ENCODE results near the gene MYL12A.

Gene MYL12A

DNA sequence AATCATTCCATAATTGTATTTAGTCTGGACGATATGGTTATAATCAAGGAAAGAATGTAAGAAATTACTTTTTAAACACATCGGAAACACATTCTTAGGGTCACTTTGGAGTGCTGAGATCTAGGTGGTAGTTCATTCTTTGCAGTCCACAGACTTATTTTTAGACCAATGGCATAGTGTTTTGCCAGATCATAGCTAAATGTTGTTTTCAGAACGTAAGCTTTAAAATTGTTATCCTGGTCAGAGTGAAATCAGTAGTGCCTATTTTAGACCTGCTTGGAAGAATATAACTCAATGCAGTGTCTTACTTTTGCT, 4.3 kb downstream of the MYL12A start:
- Histone ChIP-seq H3K4me1 (ENCODE audit: insufficient read depth, low read length) (peaks cover 27% of the 10 kb centered on the region), H3K27me3 (ENCODE audit: insufficient read depth, low read length, poor library complexity) (no peaks in the 10 kb centered on the region), H3K9me3 (ENCODE audit: insufficient read depth, low read length, severe bottlenecking) (no peaks in the 10 kb centered on the region), H3K36me3 (ENCODE audit: insufficient read depth, low read length) (peaks cover 70% of the 10 kb centered on the region), H2AFZ (ENCODE audit: low read depth, low read length) (no peak overlapping the region), H3K9ac (ENCODE audit: low read depth, low read length) (no peak overlapping the region), H3K4me3 (ENCODE audit: low read depth in 1 of 2, low read length in 2 of 2) (no peak overlapping the region), H3K27ac (ENCODE audit: low read length) (no peak overlapping the region), H3K79me2 (ENCODE audit: insufficient read depth, low read length) (peaks cover 62% of the 10 kb centered on the region), H4K20me1 (ENCODE audit: insufficient read depth, low read length) (peaks cover 19% of the 10 kb centered on the region; the same call in 1 of the 2 replicates), H3K4me2 (ENCODE audit: insufficient read depth, low read length) (peak overlapping the region; percentile 31; the same call in 1 of the 2 replicates)
- no peak for TF ChIP-seq CTCF (IDR thresholded peaks at IDR 0.05; ENCODE audit: borderline replicate concordance, extremely low read depth, low read length, poor library complexity, severe bottlenecking)
- no peak for TF ChIP-seq EZH2 (IDR thresholded peaks at IDR 0.05; ENCODE audit: borderline replicate concordance, low read depth, low read length, severe bottlenecking)
- ATAC-seq (ENCODE audit: insufficient read depth, low read depth) (no peak), DNase-seq (no peak)

DNA sequence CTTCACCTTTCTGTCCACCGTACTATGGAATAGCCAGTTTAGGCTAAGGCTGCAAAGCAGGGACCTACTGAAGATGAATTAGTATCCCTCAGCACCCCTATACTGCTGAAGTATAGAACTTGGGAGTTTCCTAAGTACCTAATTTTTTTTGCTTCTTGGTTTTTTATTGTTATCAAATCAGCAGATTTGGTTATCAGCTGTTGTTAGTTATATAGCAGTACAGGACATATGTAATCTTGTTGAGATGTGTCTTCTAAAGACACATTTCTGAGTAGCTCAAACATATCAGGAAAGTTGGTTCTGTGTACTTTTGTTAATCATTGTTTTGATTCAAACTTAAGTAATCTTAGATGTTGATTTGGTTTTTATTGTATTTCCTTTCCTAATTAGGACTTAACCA, 5.2 kb downstream of the MYL12A start:
- H4K20me1 ChIP-seq (ENCODE audit: insufficient read depth, low read length) = peaks cover 19% of the 10 kb centered on the region; the same call in 1 of the 2 replicates
- H3K4me2 ChIP-seq (ENCODE audit: insufficient read depth, low read length) = no peak overlapping the region
- H3K27ac ChIP-seq (ENCODE audit: low read length) = no peak overlapping the region
- H3K4me3 ChIP-seq (ENCODE audit: low read depth in 1 of 2, low read length in 2 of 2) = no peak overlapping the region
- peaks cover 27% of the 10 kb centered on the region for H3K4me1 ChIP-seq (ENCODE audit: insufficient read depth, low read length)
- ATAC-seq (ENCODE audit: insufficient read depth, low read depth) = no peak
- peaks cover 58% of the 10 kb centered on the region for H3K79me2 ChIP-seq (ENCODE audit: insufficient read depth, low read length)
- no peak for DNase-seq
- H2AFZ ChIP-seq (ENCODE audit: low read depth, low read length) = no peak overlapping the region
- no peaks in the 10 kb centered on the region for H3K27me3 ChIP-seq (ENCODE audit: insufficient read depth, low read length, poor library complexity)
- no peak overlapping the region for H3K9ac ChIP-seq (ENCODE audit: low read depth, low read length)
- H3K9me3 ChIP-seq (ENCODE audit: insufficient read depth, low read length, severe bottlenecking) = no peaks in the 10 kb centered on the region
- peaks cover 79% of the 10 kb centered on the region for H3K36me3 ChIP-seq (ENCODE audit: insufficient read depth, low read length)
- TF ChIP-seq CTCF (IDR thresholded peaks at IDR 0.05; ENCODE audit: borderline replicate concordance, extremely low read depth, low read length, poor library complexity, severe bottlenecking) = no peak
- no peak for TF ChIP-seq EZH2 (IDR thresholded peaks at IDR 0.05; ENCODE audit: borderline replicate concordance, low read depth, low read length, severe bottlenecking)

DNA sequence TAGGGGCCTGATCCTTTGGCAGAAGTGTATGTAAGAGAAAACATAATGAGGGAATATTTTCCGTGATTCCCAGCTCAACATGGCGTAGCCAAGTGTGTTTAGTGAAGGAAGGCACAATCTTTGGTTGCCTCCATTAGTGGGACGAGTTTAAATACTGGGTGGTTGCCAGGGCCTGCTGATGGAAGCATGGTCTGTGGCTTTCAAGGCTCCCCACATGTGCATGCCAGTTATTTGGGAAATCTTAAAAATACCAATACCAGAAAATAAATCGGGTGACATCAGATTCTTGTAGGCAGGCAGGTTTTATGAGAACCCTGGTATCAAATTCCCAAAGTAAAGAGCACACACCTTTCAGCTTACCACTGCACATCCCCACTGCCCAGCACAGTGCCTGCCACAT, 7.1 kb downstream of the MYL12A start:
- peaks cover 82% of the 10 kb centered on the region for H3K36me3 ChIP-seq (ENCODE audit: insufficient read depth, low read length)
- DNase-seq (no peak), ATAC-seq (ENCODE audit: insufficient read depth, low read depth) (no peak)
- TF ChIP-seq EZH2 (IDR thresholded peaks at IDR 0.05; ENCODE audit: borderline replicate concordance, low read depth, low read length, severe bottlenecking) (no peak), CTCF (IDR thresholded peaks at IDR 0.05; ENCODE audit: borderline replicate concordance, extremely low read depth, low read length, poor library complexity, severe bottlenecking) (no peak)
- no peak overlapping the region for H3K4me2 ChIP-seq (ENCODE audit: insufficient read depth, low read length)
- H3K4me3 ChIP-seq (ENCODE audit: low read depth in 1 of 2, low read length in 2 of 2) = no peak overlapping the region
- no peaks in the 10 kb centered on the region for H3K9me3 ChIP-seq (ENCODE audit: insufficient read depth, low read length, severe bottlenecking)
- H3K4me1 ChIP-seq (ENCODE audit: insufficient read depth, low read length) = peaks cover 23% of the 10 kb centered on the region
- H3K27ac ChIP-seq (ENCODE audit: low read length) = no peak overlapping the region
- no peaks in the 10 kb centered on the region for H3K27me3 ChIP-seq (ENCODE audit: insufficient read depth, low read length, poor library complexity)
- no peak overlapping the region for H2AFZ ChIP-seq (ENCODE audit: low read depth, low read length)
- no peak overlapping the region for H3K9ac ChIP-seq (ENCODE audit: low read depth, low read length)
- peaks cover 12% of the 10 kb centered on the region; the same call in 1 of the 2 replicates for H4K20me1 ChIP-seq (ENCODE audit: insufficient read depth, low read length)
- H3K79me2 ChIP-seq (ENCODE audit: insufficient read depth, low read length) = peaks cover 39% of the 10 kb centered on the region
